ENCODE results near the gene MYOM3. TPM values are rescaled to one million over a fixed set of nuclear protein-coding genes. Genes with fewer than 3 reads are reported as not detected.

Gene MYOM3
- polyA plus RNA-seq, 1 donor (not counting 4 experiments of a cell fraction or from before 2014, with no cell fraction given): 0.49 TPM

GRCh38 chr1:24126018-24126671 is 14.2 kb upstream of the MYOM3 start:
- Histone ChIP-seq H3K4me1 (ENCODE audit: control insufficient read depth, extremely low read depth, insufficient read depth, low read length) (no peaks in the 10 kb centered on the region), H4K20me1 (ENCODE audit: control insufficient read depth, extremely low read depth, insufficient read depth, low read length) (no peaks in the 10 kb centered on the region), H3K9me1 (ENCODE audit: control insufficient read depth, extremely low read depth, insufficient read depth, low read length) (no peaks in the 10 kb centered on the region), H3K9me3 (ENCODE audit: control insufficient read depth, low read depth, low read length) (no peaks in the 10 kb centered on the region), H3K36me3 (ENCODE audit: control insufficient read depth in 2 of 2, extremely low read depth in 1 of 2, insufficient read depth in 2 of 2, low read length in 2 of 2) (peaks cover 0 to 3% of the 10 kb centered on the region in 2 experiments), H3K9ac (ENCODE audit: control insufficient read depth, extremely low read depth, insufficient read depth, low read length) (no peak overlapping the region), H3K27ac (ENCODE audit: control insufficient read depth, insufficient read depth, low read length) (no peak overlapping the region), H3K79me2 (ENCODE audit: control insufficient read depth, insufficient read depth, low read length) (no peaks in the 10 kb centered on the region), H3K4me3 (ENCODE audit: control insufficient read depth in 2 of 3, extremely low read depth in 1 of 3, insufficient read depth in 2 of 3, low read depth in 1 of 3, low read length in 3 of 3) (no peak overlapping the region), H3K4me2 (ENCODE audit: control insufficient read depth, extremely low read depth, insufficient read depth, low read depth, low read length) (no peak overlapping the region), H3K27me3 (ENCODE audit: control insufficient read depth, extremely low read depth, insufficient read depth, low read length) (no peaks in the 10 kb centered on the region), H2AFZ (ENCODE audit: control insufficient read depth, low read length) (no peak overlapping the region)
- dilution Hi-C loops (cut with MboI; ENCODE audit: extremely low pct_ligation_motif_present, low sequenced_read_pairs): no loop called here
- TF ChIP-seq EZH2 (IDR thresholded peaks at IDR 0.05; ENCODE audit: low read length): no peak
- TF ChIP-seq CTCF (optimal IDR thresholded peaks at IDR 0.05 in 1 of 3, IDR thresholded peaks at IDR 0.05 in 1 of 3, conservative IDR thresholded peaks at IDR 0.05 in 1 of 3; ENCODE audit: extremely low read depth in 1 of 3, insufficient read depth in 2 of 3, low read length in 3 of 3): no peak
- FAIRE-seq (no peak), DNase-seq (ENCODE audit: low read depth, low spot score) (no peak)

- dilution Hi-C loops (cut with MboI; ENCODE audit: extremely low pct_ligation_motif_present, low sequenced_read_pairs): no loop called here
- no peaks in the 10 kb centered on the region for H3K79me2 ChIP-seq (ENCODE audit: control insufficient read depth, insufficient read depth, low read length)
- no peak for DNase-seq (ENCODE audit: low read depth, low spot score)
- no peak overlapping the region for H3K4me3 ChIP-seq (ENCODE audit: control insufficient read depth in 2 of 3, extremely low read depth in 1 of 3, insufficient read depth in 2 of 3, low read depth in 1 of 3, low read length in 3 of 3)
- no peak overlapping the region for H3K4me2 ChIP-seq (ENCODE audit: control insufficient read depth, extremely low read depth, insufficient read depth, low read depth, low read length)
- no peak for TF ChIP-seq EZH2 (IDR thresholded peaks at IDR 0.05; ENCODE audit: low read length)
- TF ChIP-seq CTCF (optimal IDR thresholded peaks at IDR 0.05 in 1 of 3, IDR thresholded peaks at IDR 0.05 in 1 of 3, conservative IDR thresholded peaks at IDR 0.05 in 1 of 3; ENCODE audit: extremely low read depth in 1 of 3, insufficient read depth in 2 of 3, low read length in 3 of 3): no peak
- no peak overlapping the region for H3K27ac ChIP-seq (ENCODE audit: control insufficient read depth, insufficient read depth, low read length)
- H3K4me1 ChIP-seq (ENCODE audit: control insufficient read depth, extremely low read depth, insufficient read depth, low read length): peaks cover 6% of the 10 kb centered on the region
- peaks cover 0 to 3% of the 10 kb centered on the region in 2 experiments for H3K36me3 ChIP-seq (ENCODE audit: control insufficient read depth in 2 of 2, extremely low read depth in 1 of 2, insufficient read depth in 2 of 2, low read length in 2 of 2)
- H3K9me3 ChIP-seq (ENCODE audit: control insufficient read depth, low read depth, low read length): no peaks in the 10 kb centered on the region
- FAIRE-seq: no peak
- no peaks in the 10 kb centered on the region for H3K27me3 ChIP-seq (ENCODE audit: control insufficient read depth, extremely low read depth, insufficient read depth, low read length)
- H2AFZ ChIP-seq (ENCODE audit: control insufficient read depth, low read length): no peak overlapping the region
- H3K9ac ChIP-seq (ENCODE audit: control insufficient read depth, extremely low read depth, insufficient read depth, low read length): no peak overlapping the region
- no peaks in the 10 kb centered on the region for H4K20me1 ChIP-seq (ENCODE audit: control insufficient read depth, extremely low read depth, insufficient read depth, low read length)
- no peaks in the 10 kb centered on the region for H3K9me1 ChIP-seq (ENCODE audit: control insufficient read depth, extremely low read depth, insufficient read depth, low read length)
Observed at GRCh38 chr1:24125456-24125855, 13.5 kb upstream of the MYOM3 start.
